Measurements from ENCODE around the gene CSNK1G2. TPM values are rescaled to one million over a fixed set of nuclear protein-coding genes. Genes with fewer than 3 reads are reported as not detected.

CSNK1G2 gene
- total and polyA plus RNA-seq, 2 donors (not counting 1 experiment from before 2014, with no cell fraction given), result 154 to 288 TPM

DNA sequence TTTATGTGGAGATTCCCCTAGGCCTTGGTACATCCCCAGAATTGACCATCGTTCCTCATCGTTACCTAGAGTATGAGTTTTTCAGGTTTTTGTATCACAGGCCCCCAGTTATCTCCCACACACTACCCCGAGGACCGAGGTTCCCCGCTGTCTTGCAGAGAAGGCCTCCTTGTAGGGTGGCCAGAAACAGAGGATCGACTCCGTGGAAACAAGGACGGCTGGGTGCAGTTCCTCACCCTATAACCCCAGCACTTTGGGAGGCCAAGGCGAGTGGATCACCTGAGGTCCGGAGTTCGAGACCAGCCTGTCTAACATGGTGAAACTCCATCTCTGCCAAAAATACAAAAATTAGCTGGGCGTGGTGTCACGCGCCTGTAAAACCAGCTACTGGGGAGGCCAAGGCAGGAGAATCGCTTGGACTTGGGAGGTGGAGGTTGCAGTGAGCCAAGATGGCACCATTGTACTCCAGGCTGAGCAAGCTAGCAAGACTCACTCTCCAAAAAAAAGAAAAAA, 35.1 kb upstream of the CSNK1G2 start:
- Mint-ChIP-seq H3K27me3 (no peaks in the 10 kb centered on the region), H3K4me1 (peaks cover 52% of the 10 kb centered on the region), H3K27ac (peak overlapping the region; percentile 89), H3K4me3 (peak overlapping the region; percentile 90), H3K9me3 (ENCODE audit: insufficient read depth) (no peaks in the 10 kb centered on the region)
- peak overlapping the region; percentile 78 to 90 for H3K27ac ChIP-seq (ENCODE audit: low read length in 2 of 2)
- 69% methylated on average over 5 of the region's 15 CpGs for WGBS (ENCODE audit: insufficient coverage)
- H3K36me3 ChIP-seq (replicated peaks in 1 of 2; ENCODE audit: control extremely low read depth in 1 of 2, control insufficient read depth in 1 of 2, extremely low read depth in 1 of 2, insufficient read depth in 2 of 2, low read length in 1 of 2), result no peaks in the 10 kb centered on the region
- H3K4me3 ChIP-seq (ENCODE audit: control extremely low read depth in 1 of 5, extremely low read depth in 1 of 5, insufficient read depth in 1 of 5, low read depth in 2 of 5, low read length in 4 of 5), result peak overlapping the region; percentile 8 to 75 (median 66)
- intact Hi-C loops (cut with micrococcal nuclease), result loop anchor here (1.0 to 10.0 kb wide), 7 partner anchors 9 to 189 kb away; partner anchors contain the start of genes ABHD17A, IZUMO4, MOB3A and REXO1
- H2AFZ ChIP-seq (ENCODE audit: insufficient read depth, low read depth, low read length, poor library complexity, severe bottlenecking), result no peak overlapping the region
- peak overlapping the region; percentile 77 for H3K9ac ChIP-seq (ENCODE audit: low read length)
- no peaks in the 10 kb centered on the region for H3K27me3 ChIP-seq (replicated peaks in 1 of 4; ENCODE audit: control extremely low read depth in 1 of 4, control insufficient read depth in 3 of 4, insufficient read depth in 4 of 4, low read length in 3 of 4)
- CTCF ChIA-PET, result interaction anchor here (0.9 to 2.0 kb wide), 3 partner anchors 8 to 42 kb away, joined by 3 to 6 read pairs (median 6); no protein-coding TSS in a partner anchor
- ATAC-seq (ENCODE audit: low read depth) (no peak), DNase-seq (no peak)
- POLR2A ChIA-PET, result interaction anchor here (1.1 to 4.1 kb wide), 3 partner anchors 10 to 42 kb away, joined by 3 to 24 read pairs (median 3); no protein-coding TSS in a partner anchor
- TF ChIP-seq CTCF (IDR thresholded peaks at IDR 0.05) (no peak), EZH2 (IDR thresholded peaks at IDR 0.05; ENCODE audit: borderline replicate concordance, insufficient read depth, low read depth, low read length, poor library complexity, severe bottlenecking) (no peak)
- H3K9me3 ChIP-seq (ENCODE audit: control extremely low read depth in 1 of 3, control insufficient read depth in 2 of 3, insufficient read depth in 1 of 3, low read length in 2 of 3), result peaks cover 0 to 2% (median 0%) of the 10 kb centered on the region in 3 donors
- peaks cover 54% of the 10 kb centered on the region for H3K79me2 ChIP-seq (ENCODE audit: control insufficient read depth, insufficient read depth, low read length)
- peaks cover 48 to 70% of the 10 kb centered on the region in 2 donors for H3K4me1 ChIP-seq (ENCODE audit: control insufficient read depth in 2 of 2, insufficient read depth in 2 of 2, low read length in 2 of 2)
- H3K4me2 ChIP-seq (replicated peaks; ENCODE audit: low read depth, low read length, poor library complexity, severe bottlenecking), result peak overlapping the region; percentile 88
- H4K20me1 ChIP-seq (ENCODE audit: control insufficient read depth, insufficient read depth, low read length, poor library complexity, severe bottlenecking), result peaks cover 44% of the 10 kb centered on the region

- Histone ChIP-seq H2AFZ (ENCODE audit: insufficient read depth, low read depth, low read length, poor library complexity, severe bottlenecking) (no peak overlapping the region), H3K9ac (ENCODE audit: low read length) (no peak overlapping the region), H3K4me2 (replicated peaks; ENCODE audit: low read depth, low read length, poor library complexity, severe bottlenecking) (no peak overlapping the region), H3K27me3 (replicated peaks in 1 of 4; ENCODE audit: control extremely low read depth in 1 of 4, control insufficient read depth in 3 of 4, insufficient read depth in 4 of 4, low read length in 3 of 4) (no peaks in the 10 kb centered on the region), H3K4me3 (ENCODE audit: control extremely low read depth in 1 of 5, extremely low read depth in 1 of 5, insufficient read depth in 1 of 5, low read depth in 2 of 5, low read length in 4 of 5) (no peak overlapping the region), H3K9me3 (ENCODE audit: control extremely low read depth in 1 of 3, control insufficient read depth in 2 of 3, insufficient read depth in 1 of 3, low read length in 2 of 3) (peaks cover 0 to 2% (median 0%) of the 10 kb centered on the region in 3 donors), H4K20me1 (ENCODE audit: control insufficient read depth, insufficient read depth, low read length, poor library complexity, severe bottlenecking) (peaks cover 48% of the 10 kb centered on the region), H3K36me3 (replicated peaks in 1 of 2; ENCODE audit: control extremely low read depth in 1 of 2, control insufficient read depth in 1 of 2, extremely low read depth in 1 of 2, insufficient read depth in 2 of 2, low read length in 1 of 2) (no peaks in the 10 kb centered on the region), H3K4me1 (ENCODE audit: control insufficient read depth in 2 of 2, insufficient read depth in 2 of 2, low read length in 2 of 2) (peaks cover 48 to 70% of the 10 kb centered on the region in 2 donors), H3K79me2 (ENCODE audit: control insufficient read depth, insufficient read depth, low read length) (peaks cover 66% of the 10 kb centered on the region), H3K27ac (ENCODE audit: low read length in 2 of 2) (no peak overlapping the region)
- ChIA-PET POLR2A (interaction anchor here (0.7 to 4.1 kb wide), 3 partner anchors 11 to 51 kb away, joined by 3 to 24 read pairs (median 5); no protein-coding TSS in a partner anchor), CTCF (interaction anchor here (1.9 to 2.0 kb wide), 2 partner anchors 9 to 43 kb away, joined by 6 read pairs; no protein-coding TSS in a partner anchor)
- Mint-ChIP-seq H3K27me3 (no peaks in the 10 kb centered on the region), H3K4me3 (peak overlapping the region; percentile 45), H3K9me3 (ENCODE audit: insufficient read depth) (no peaks in the 10 kb centered on the region), H3K27ac (peak overlapping the region; percentile 53), H3K4me1 (peaks cover 52% of the 10 kb centered on the region)
- TF ChIP-seq EZH2 (IDR thresholded peaks at IDR 0.05; ENCODE audit: borderline replicate concordance, insufficient read depth, low read depth, low read length, poor library complexity, severe bottlenecking) (no peak), CTCF (IDR thresholded peaks at IDR 0.05) (no peak)
- ATAC-seq (ENCODE audit: low read depth), result no peak
- intact Hi-C loops (cut with micrococcal nuclease), result loop anchor here (10.0 kb wide), 1 partner anchor 188 kb away; the partner anchor contains the start of genes IZUMO4 and MOB3A
- DNase-seq, result no peak
- WGBS (ENCODE audit: insufficient coverage), result 97% methylated on average over 7 of the region's 10 CpGs
These were observed 33.9 kb upstream of the CSNK1G2 start for GRCh38 chr19:1906985-1907562.
